Neural progenitor cell (in vitro differentiated cells): ENCODE results near the gene TM9SF4.

Source experiments
- CTCF ChIP-seq: fragments of 200-600 bp; sonication (generic); IDR thresholded peaks from 2 replicates; pipeline ENCODE4 v1.5.1; 2017; ENCODE audit warnings: antibody characterized with exemption, mild to moderate bottlenecking
- EZH2 ChIP-seq: fragments of 200-600 bp; sonication (generic); IDR thresholded peaks from 2 replicates; pipeline ENCODE4 v1.6.1; 2017; ENCODE audit warnings: antibody characterized with exemption, mild to moderate bottlenecking, moderate library complexity

- TF ChIP-seq CTCF (no peak), EZH2 (no peak)
Observed at GRCh38 chr20:32149566-32150170, 40.2 kb downstream of the TM9SF4 start.
